ENCODE measurements around the gene RPL37.

The RPL37 gene

GRCh38 chr5:40847525-40847924 lies 12.5 kb upstream of the RPL37 start:
- Histone ChIP-seq H3K36me3 (replicated peaks; ENCODE audit: insufficient read depth, low read length) (no peaks in the 10 kb centered on the region), H3K9me3 (replicated peaks; ENCODE audit: insufficient read depth, low read length) (no peaks in the 10 kb centered on the region), H3K4me1 (ENCODE audit: low read length) (no peaks in the 10 kb centered on the region), H3K4me3 (ENCODE audit: low read length) (no peak overlapping the region), H3K27me3 (replicated peaks; ENCODE audit: insufficient read depth, low read length) (no peaks in the 10 kb centered on the region), H3K9ac (ENCODE audit: low read length) (no peak overlapping the region), H3K79me2 (ENCODE audit: low read length) (no peaks in the 10 kb centered on the region), H4K20me1 (ENCODE audit: insufficient read depth, low read length) (no peaks in the 10 kb centered on the region), H2AFZ (ENCODE audit: low read length) (no peak overlapping the region), H3K27ac (ENCODE audit: low read length) (no peak overlapping the region), H3K4me2 (ENCODE audit: low read depth, low read length) (no peak overlapping the region), H3K9me2 (replicated peaks; ENCODE audit: insufficient read depth, low read length) (no peaks in the 10 kb centered on the region), H3F3A (ENCODE audit: insufficient read depth, low read length) (no peaks in the 10 kb centered on the region)
- DNase-seq, result no peak
- no peak for TF ChIP-seq EZH2phosphoT487 (IDR thresholded peaks at IDR 0.05; ENCODE audit: low read length)
- no peak for TF ChIP-seq CTCF (IDR thresholded peaks at IDR 0.05; ENCODE audit: low read length)

GRCh38 chr5:40846371-40846770 lies 11.3 kb upstream of the RPL37 start:
- Histone ChIP-seq H3K9me2 (replicated peaks; ENCODE audit: insufficient read depth, low read length) (no peaks in the 10 kb centered on the region), H3K4me2 (ENCODE audit: low read depth, low read length) (no peak overlapping the region), H3K4me3 (ENCODE audit: low read length) (no peak overlapping the region), H3K27ac (ENCODE audit: low read length) (no peak overlapping the region), H3K36me3 (replicated peaks; ENCODE audit: insufficient read depth, low read length) (no peaks in the 10 kb centered on the region), H3K9me3 (replicated peaks; ENCODE audit: insufficient read depth, low read length) (no peaks in the 10 kb centered on the region), H4K20me1 (ENCODE audit: insufficient read depth, low read length) (no peaks in the 10 kb centered on the region), H2AFZ (ENCODE audit: low read length) (no peak overlapping the region), H3K79me2 (ENCODE audit: low read length) (no peaks in the 10 kb centered on the region), H3K27me3 (replicated peaks; ENCODE audit: insufficient read depth, low read length) (no peaks in the 10 kb centered on the region), H3F3A (ENCODE audit: insufficient read depth, low read length) (no peaks in the 10 kb centered on the region), H3K9ac (ENCODE audit: low read length) (no peak overlapping the region), H3K4me1 (ENCODE audit: low read length) (no peaks in the 10 kb centered on the region)
- TF ChIP-seq EZH2phosphoT487 (IDR thresholded peaks at IDR 0.05; ENCODE audit: low read length), result no peak
- no peak for TF ChIP-seq EZH2 (optimal IDR thresholded peaks at IDR 0.05; ENCODE audit: low read depth, low read length)
- no peak for TF ChIP-seq CTCF (IDR thresholded peaks at IDR 0.05; ENCODE audit: low read length)
- DNase-seq, result no peak

- Histone ChIP-seq H3K79me2 (ENCODE audit: low read length) (no peaks in the 10 kb centered on the region), H4K20me1 (ENCODE audit: insufficient read depth, low read length) (no peaks in the 10 kb centered on the region), H3K4me1 (ENCODE audit: low read length) (no peaks in the 10 kb centered on the region), H3K27me3 (replicated peaks; ENCODE audit: insufficient read depth, low read length) (no peaks in the 10 kb centered on the region), H3K36me3 (replicated peaks; ENCODE audit: insufficient read depth, low read length) (no peaks in the 10 kb centered on the region), H3K4me2 (ENCODE audit: low read depth, low read length) (no peak overlapping the region), H3K27ac (ENCODE audit: low read length) (no peak overlapping the region), H3K9me2 (replicated peaks; ENCODE audit: insufficient read depth, low read length) (no peaks in the 10 kb centered on the region), H3K9ac (ENCODE audit: low read length) (no peak overlapping the region), H2AFZ (ENCODE audit: low read length) (no peak overlapping the region), H3F3A (ENCODE audit: insufficient read depth, low read length) (no peaks in the 10 kb centered on the region), H3K9me3 (replicated peaks; ENCODE audit: insufficient read depth, low read length) (no peaks in the 10 kb centered on the region), H3K4me3 (ENCODE audit: low read length) (no peak overlapping the region)
- DNase-seq, result no peak
- TF ChIP-seq CTCF (IDR thresholded peaks at IDR 0.05; ENCODE audit: low read length) (no peak), EZH2 (optimal IDR thresholded peaks at IDR 0.05; ENCODE audit: low read depth, low read length) (no peak), EZH2phosphoT487 (IDR thresholded peaks at IDR 0.05; ENCODE audit: low read length) (no peak)
Observed at GRCh38 chr5:40844565-40844964, 9.5 kb upstream of the RPL37 start.

Data from MM.1S (cell line).